ENCODE results near the gene NAALADL2.
"Not testable (repeated sequence)": the region's sequence is repeated elsewhere in the genome, so short reads cannot be mapped to it uniquely, and the experiment has no call there.

The NAALADL2 gene

GRCh38 chr3:175778994-175779393 lies 919.9 kb downstream of the NAALADL2 start:
- Histone ChIP-seq H3K27me3 (ENCODE audit: low read length) (no peaks in the 10 kb centered on the region), H3K9me3 (ENCODE audit: insufficient read depth, low read length) (no peaks in the 10 kb centered on the region), H4K20me1 (ENCODE audit: low read depth, low read length) (no peaks in the 10 kb centered on the region), H3F3A (ENCODE audit: insufficient read depth) (no peaks in the 10 kb centered on the region), H3K36me3 (ENCODE audit: low read length) (no peaks in the 10 kb centered on the region), H2AFZ (ENCODE audit: low read depth, low read length, severe bottlenecking) (no peak overlapping the region), H3K27ac (ENCODE audit: low read depth, low read length) (no peak overlapping the region), H3K79me2 (ENCODE audit: insufficient read depth, low read length) (no peaks in the 10 kb centered on the region), H3K9ac (ENCODE audit: low read length) (no peak overlapping the region), H3K4me3 (ENCODE audit: insufficient read depth, low read length, poor library complexity, severe bottlenecking) (no peak overlapping the region), H3K9me2 (replicated peaks; ENCODE audit: insufficient read depth, low read length) (no peaks in the 10 kb centered on the region), H3K4me2 (ENCODE audit: low read depth, low read length, poor library complexity, severe bottlenecking) (no peak overlapping the region)
- TF ChIP-seq EZH2phosphoT487 (conservative IDR thresholded peaks at IDR 0.05; ENCODE audit: low read length) (no peak), CTCF (IDR thresholded peaks at IDR 0.05; ENCODE audit: insufficient read depth, low read length, poor library complexity, severe bottlenecking) (no peak)

- H2AFZ ChIP-seq (ENCODE audit: low read depth, low read length, severe bottlenecking); H3K27me3 ChIP-seq (ENCODE audit: low read length); H3K9ac ChIP-seq (ENCODE audit: low read length): not testable (repeated sequence)
Measured at GRCh38 chr3:175787109-175787508, 928.0 kb downstream of the NAALADL2 start.

GRCh38 chr3:175792245-175792644 lies 933.1 kb downstream of the NAALADL2 start:
- Histone ChIP-seq H3K27me3 (ENCODE audit: low read length) (no peaks in the 10 kb centered on the region), H2AFZ (ENCODE audit: low read depth, low read length, severe bottlenecking) (no peak overlapping the region)

More at GRCh38 chr3:175787109-175787508, 928.0 kb downstream of the NAALADL2 start:
- H3K27ac ChIP-seq (ENCODE audit: low read depth, low read length); H3K9me3 ChIP-seq (ENCODE audit: insufficient read depth, low read length); H3K9me2 ChIP-seq (replicated peaks; ENCODE audit: insufficient read depth, low read length); H3K4me2 ChIP-seq (ENCODE audit: low read depth, low read length, poor library complexity, severe bottlenecking); H3K79me2 ChIP-seq (ENCODE audit: insufficient read depth, low read length); H3K36me3 ChIP-seq (ENCODE audit: low read length); H4K20me1 ChIP-seq (ENCODE audit: low read depth, low read length); H3K4me3 ChIP-seq (ENCODE audit: insufficient read depth, low read length, poor library complexity, severe bottlenecking); H3F3A ChIP-seq (ENCODE audit: insufficient read depth): not testable (repeated sequence)

GRCh38 chr3:175798326-175798725 lies 939.2 kb downstream of the NAALADL2 start:
- H3K9ac ChIP-seq (ENCODE audit: low read length): no peak overlapping the region
- no peaks in the 10 kb centered on the region for H3F3A ChIP-seq (ENCODE audit: insufficient read depth)
- no peaks in the 10 kb centered on the region for H3K27me3 ChIP-seq (ENCODE audit: low read length)
- no peak overlapping the region for H3K27ac ChIP-seq (ENCODE audit: low read depth, low read length)
- TF ChIP-seq CTCF (IDR thresholded peaks at IDR 0.05; ENCODE audit: insufficient read depth, low read length, poor library complexity, severe bottlenecking) (no peak), EZH2phosphoT487 (conservative IDR thresholded peaks at IDR 0.05; ENCODE audit: low read length) (no peak)
- no peak overlapping the region for H3K4me3 ChIP-seq (ENCODE audit: insufficient read depth, low read length, poor library complexity, severe bottlenecking)
- H4K20me1 ChIP-seq (ENCODE audit: low read depth, low read length): no peaks in the 10 kb centered on the region
- no peaks in the 10 kb centered on the region for H3K79me2 ChIP-seq (ENCODE audit: insufficient read depth, low read length)
- H3K9me3 ChIP-seq (ENCODE audit: insufficient read depth, low read length): no peaks in the 10 kb centered on the region
- no peak overlapping the region for H3K4me2 ChIP-seq (ENCODE audit: low read depth, low read length, poor library complexity, severe bottlenecking)
- H3K36me3 ChIP-seq (ENCODE audit: low read length): no peaks in the 10 kb centered on the region
- no peak overlapping the region for H2AFZ ChIP-seq (ENCODE audit: low read depth, low read length, severe bottlenecking)
- no peaks in the 10 kb centered on the region for H3K9me2 ChIP-seq (replicated peaks; ENCODE audit: insufficient read depth, low read length)

More at GRCh38 chr3:175792245-175792644, 933.1 kb downstream of the NAALADL2 start:
- Histone ChIP-seq H3K36me3 (ENCODE audit: low read length) (no peaks in the 10 kb centered on the region), H3F3A (ENCODE audit: insufficient read depth) (no peaks in the 10 kb centered on the region), H3K9me2 (replicated peaks; ENCODE audit: insufficient read depth, low read length) (no peaks in the 10 kb centered on the region), H4K20me1 (ENCODE audit: low read depth, low read length) (no peaks in the 10 kb centered on the region), H3K4me3 (ENCODE audit: insufficient read depth, low read length, poor library complexity, severe bottlenecking) (no peak overlapping the region), H3K4me2 (ENCODE audit: low read depth, low read length, poor library complexity, severe bottlenecking) (no peak overlapping the region), H3K79me2 (ENCODE audit: insufficient read depth, low read length) (no peaks in the 10 kb centered on the region), H3K9me3 (ENCODE audit: insufficient read depth, low read length) (no peaks in the 10 kb centered on the region), H3K27ac (ENCODE audit: low read depth, low read length) (no peak overlapping the region), H3K9ac (ENCODE audit: low read length) (no peak overlapping the region)
- TF ChIP-seq EZH2phosphoT487 (conservative IDR thresholded peaks at IDR 0.05; ENCODE audit: low read length) (no peak), CTCF (IDR thresholded peaks at IDR 0.05; ENCODE audit: insufficient read depth, low read length, poor library complexity, severe bottlenecking) (no peak)
